ENCODE data around the gene UBN2.

- TF ChIP-seq REPIN1 (tag by site-specific recombination; IDR thresholded peaks at IDR 0.05; ENCODE audit: low read depth), result no peak
- TF ChIP-seq ZNF133 (tag by site-specific recombination; IDR thresholded peaks at IDR 0.05), result no peak
- no peak for TF ChIP-seq YY1 (tag by site-specific recombination; IDR thresholded peaks at IDR 0.05)
- no peak for TF ChIP-seq CTCF (tag by site-specific recombination; IDR thresholded peaks at IDR 0.05)
- TF ChIP-seq PATZ1 (tag by site-specific recombination; IDR thresholded peaks at IDR 0.05), result no peak
- TF ChIP-seq ZNF24 (tag by site-specific recombination; IDR thresholded peaks at IDR 0.05), result no peak
- TF ChIP-seq SP3 (tag by site-specific recombination; IDR thresholded peaks at IDR 0.05), result no peak
- no peak for TF ChIP-seq ZBTB11 (tag by site-specific recombination; conservative IDR thresholded peaks at IDR 0.05; ENCODE audit: low read depth)
- TF ChIP-seq ZNF140 (tag by site-specific recombination; IDR thresholded peaks at IDR 0.05), result no peak
- TF ChIP-seq ZNF335 (tag by site-specific recombination; conservative IDR thresholded peaks at IDR 0.05), result no peak
- no peak for TF ChIP-seq ZNF112 (tag by site-specific recombination; IDR thresholded peaks at IDR 0.05)
- TF ChIP-seq ZBTB10 (tag by site-specific recombination; IDR thresholded peaks at IDR 0.05), result no peak
- no peak for TF ChIP-seq SETDB1 (IDR thresholded peaks at IDR 0.05; ENCODE audit: insufficient read length, low read length)
Measured at GRCh38 chr7:139252451-139252850, 21.4 kb downstream of the UBN2 start.
